ENCODE data around the gene ING3. TPM values are rescaled to one million over a fixed set of nuclear protein-coding genes. Genes with fewer than 3 reads are reported as not detected.

ING3 gene
- total RNA-seq, 4 donors from 2014 or later, result 11.2 to 23.0 (median 16.7) TPM

GRCh38 chr7:121026159-121026558, 75.6 kb downstream of the ING3 start:
- Histone ChIP-seq H3K27me3 (no peaks in the 10 kb centered on the region), H3K27ac (no peak overlapping the region), H3K9me3 (no peaks in the 10 kb centered on the region), H3K4me3 (no peak overlapping the region), H3K4me1 (peaks cover 8 to 61% (median 9%) of the 10 kb centered on the region in 3 donors), H3K36me3 (no peaks in the 10 kb centered on the region)
- WGBS, 2 donors (ENCODE audit: low coverage in 1 of 2), result 88 to 100% methylated on average over 1 of the region's 1 CpG
- TF ChIP-seq POLR2A (IDR thresholded peaks at IDR 0.05), result no peak
- no peak for TF ChIP-seq EP300 (IDR thresholded peaks at IDR 0.05)
- TF ChIP-seq CTCF (IDR thresholded peaks at IDR 0.05), result no peak
- TF ChIP-seq POLR2AphosphoS5 (IDR thresholded peaks at IDR 0.05), result no peak
- ATAC-seq, result no peak

- 85 to 100% methylated on average over 2 to 3 of the region's 3 CpGs for WGBS, 2 donors (ENCODE audit: low coverage in 1 of 2)
- Histone ChIP-seq H3K4me3 (no peak overlapping the region), H3K27me3 (no peaks in the 10 kb centered on the region), H3K9me3 (no peaks in the 10 kb centered on the region), H3K27ac (no peak overlapping the region), H3K36me3 (no peaks in the 10 kb centered on the region), H3K4me1 (peaks cover 8 to 56% (median 9%) of the 10 kb centered on the region in 3 donors)
- TF ChIP-seq POLR2AphosphoS5 (IDR thresholded peaks at IDR 0.05) (no peak), EP300 (IDR thresholded peaks at IDR 0.05) (no peak), POLR2A (IDR thresholded peaks at IDR 0.05) (no peak), CTCF (IDR thresholded peaks at IDR 0.05) (no peak)
- no peak for ATAC-seq
Measured at GRCh38 chr7:121026577-121027111, 76.1 kb downstream of the ING3 start.

Small RNA genes lying within 50 kb of the gene (small RNA-seq; reads per million reads assigned to genes)
- 0 reads per million in 4 donors for gene RNA5SP240

Other genes starting within 250 kb of the ING3 start
- 10 to 100 TPM in 1 of 4 donors, 1 to 10 TPM in 3; 4.4 to 25.3 (median 6.9) TPM for gene TSPAN12, start 92.6 kb upstream of the ING3 start, total RNA-seq
- 10 to 100 TPM; 35.1 to 97.7 (median 60.5) TPM for gene CPED1, start 37.9 kb downstream of the ING3 start, total RNA-seq